ENCODE data around the gene RIIAD1. TPM values are rescaled to one million over a fixed set of nuclear protein-coding genes. Genes with fewer than 3 reads are reported as not detected.
A peak's percentile ranks its signal among the peaks of the same experiment; 100 is the strongest.

RIIAD1 gene
- total RNA-seq: not detected in 2 replicates
- not detected in 2 replicates for polyA plus RNA-seq
- polyA plus RNA-seq (2011; cell fraction: cytosol; rRNA removed): not detected in 2 replicates
- polyA plus RNA-seq (2011; cell fraction: nucleus; rRNA removed): not detected in 2 replicates
- polyA plus RNA-seq (2012): not detected in 2 replicates
- polyA minus RNA-seq: not detected in 2 replicates
- not detected for polyA minus RNA-seq (2011; cell fraction: cytosol; rRNA and poly(A)+ RNA removed)
- polyA minus RNA-seq (2011; cell fraction: nucleus; rRNA and poly(A)+ RNA removed): not detected in 2 replicates
- Bru-seq, nascent RNA: percentile 5 among the genes with signal in this experiment
- percentile 12 among the genes with signal in this experiment for BruChase-seq, experiment 1, labeled RNA remaining after a 6-hour chase
- BruChase-seq, experiment 2, labeled RNA remaining after a 2-hour chase: not detected
- long read RNA-seq: 0 reads

GRCh38 chr1:151720974-151721787, at the start of gene RIIAD1:
Gene RIIAD1 (plus strand): TSS chr1:151721522. CDS start chr1:151721537, 15 bp downstream.
- peak within 1 kb of the TSS in 1 of 3 experiments; percentile 16 for H3K4me3 ChIP-seq (replicated peaks in 1 of 3; ENCODE audit: insufficient read depth in 1 of 3, low read depth in 1 of 3, low read length in 3 of 3)
- H3K9me3 ChIP-seq (replicated peaks; ENCODE audit: control insufficient read depth, insufficient read depth, low read length): no peaks in the 10 kb centered on the region
- CTCF ChIA-PET: interaction anchor here (1.4 to 2.3 kb wide), 5 partner anchors 12 to 101 kb away, joined by 4 to 6 read pairs (median 5); no protein-coding TSS in a partner anchor
- H3K36me3 ChIP-seq (ENCODE audit: control insufficient read depth in 2 of 2, extremely low read depth in 1 of 2, insufficient read depth in 2 of 2, low read length in 2 of 2): no peaks in the 10 kb centered on the region
- POLR2A ChIA-PET: no interaction called here
- peaks cover 56 to 73% of the 10 kb centered on the region in 2 experiments for H3K27me3 ChIP-seq (ENCODE audit: control insufficient read depth in 2 of 2, insufficient read depth in 2 of 2, low read length in 2 of 2)
- FAIRE-seq (no peak), DNase-seq (ENCODE audit: low read depth, low spot score) (no peak)
- dilution Hi-C loops (cut with MboI; ENCODE audit: extremely low pct_ligation_motif_present, low sequenced_read_pairs) (no loop called here), intact Hi-C loops (cut with micrococcal nuclease) (no loop called here)
- no peaks in the 10 kb centered on the region for H4K20me1 ChIP-seq (replicated peaks; ENCODE audit: control insufficient read depth, extremely low read depth, insufficient read depth, low read length)
- no peak within 1 kb of the TSS for H3K9ac ChIP-seq (replicated peaks; ENCODE audit: extremely low read depth, insufficient read depth, low read length)
- no peaks in the 10 kb centered on the region for H3K79me2 ChIP-seq (ENCODE audit: control insufficient read depth, insufficient read depth, low read length)
- TF ChIP-seq FOS (IDR thresholded peaks at IDR 0.05; ENCODE audit: borderline replicate concordance, insufficient read depth, low read length): no peak
- TF ChIP-seq GATA2 (IDR thresholded peaks at IDR 0.05; ENCODE audit: insufficient read depth, insufficient read length, low read depth, low read length): no peak
- TF ChIP-seq CTCF (IDR thresholded peaks at IDR 0.05; ENCODE audit: extremely low read depth in 1 of 2, insufficient read depth in 1 of 2, low read depth in 1 of 2, low read length in 2 of 2): no peak
- no peak for TF ChIP-seq JUN (IDR thresholded peaks at IDR 0.05; ENCODE audit: borderline replicate concordance, insufficient read depth, insufficient read length, low read depth)
- no peak for TF ChIP-seq EZH2 (IDR thresholded peaks at IDR 0.05; ENCODE audit: borderline replicate concordance, low read depth, low read length, severe bottlenecking)
- TF ChIP-seq POLR2AphosphoS5 (IDR thresholded peaks at IDR 0.05; ENCODE audit: insufficient read depth, low read depth, low read length): no peak
- TF ChIP-seq MAX (IDR thresholded peaks at IDR 0.05; ENCODE audit: insufficient read depth, insufficient read length): no peak
- no peak for TF ChIP-seq POLR2A (IDR thresholded peaks at IDR 0.05; ENCODE audit: low read depth, low read length)
- TF ChIP-seq MYC (IDR thresholded peaks at IDR 0.05; ENCODE audit: low read depth, low read length): no peak
- peak within 1 kb of the TSS; percentile 34 for H2AFZ ChIP-seq (ENCODE audit: low read depth, low read length)
- peaks cover 4% of the 10 kb centered on the region for H3K4me1 ChIP-seq (ENCODE audit: control insufficient read depth, extremely low read depth, insufficient read depth, low read length)
- BruUV-seq (replicated peaks): no TSS peak
- peak within 1 kb of the TSS; percentile 43 for H3K4me2 ChIP-seq (ENCODE audit: insufficient read depth, low read length)
- H3K9me1 ChIP-seq (replicated peaks; ENCODE audit: control insufficient read depth, extremely low read depth, insufficient read depth, low read length): no peaks in the 10 kb centered on the region
- no peak within 1 kb of the TSS for H3K27ac ChIP-seq (ENCODE audit: insufficient read depth, low read depth, low read length)
